ENCODE data around the gene SIMC1.
"Not testable (repeated sequence)": the region's sequence is repeated elsewhere in the genome, so short reads cannot be mapped to it uniquely, and the experiment has no call there.

Gene SIMC1

DNA sequence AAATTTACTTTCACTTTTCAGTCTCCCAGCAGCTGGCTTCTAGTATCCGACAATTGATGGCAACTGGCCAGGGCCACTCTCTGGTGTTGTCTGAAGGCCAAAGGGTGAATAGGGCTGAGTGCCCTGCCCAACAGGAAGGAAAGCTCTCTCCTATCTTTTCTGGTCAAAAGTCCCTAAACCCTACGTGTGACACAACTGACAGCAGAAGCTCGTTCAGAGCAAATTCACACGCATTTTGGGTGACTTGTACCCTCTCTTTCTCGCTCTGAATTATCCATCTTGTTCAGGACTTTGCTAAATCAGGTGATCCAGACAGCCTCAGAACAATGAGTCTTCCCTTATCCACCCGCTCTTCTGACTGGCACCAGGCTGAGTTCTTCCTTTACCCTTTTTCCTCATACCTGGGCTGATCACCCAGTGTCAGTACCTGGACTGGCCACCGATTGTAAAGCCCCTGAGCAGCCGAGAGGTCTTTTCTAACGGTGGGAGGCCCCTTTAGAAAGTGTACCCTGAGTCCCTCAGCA, 21.8 kb upstream of the SIMC1 start:
- DNase-seq = not testable (repeated sequence)

DNA sequence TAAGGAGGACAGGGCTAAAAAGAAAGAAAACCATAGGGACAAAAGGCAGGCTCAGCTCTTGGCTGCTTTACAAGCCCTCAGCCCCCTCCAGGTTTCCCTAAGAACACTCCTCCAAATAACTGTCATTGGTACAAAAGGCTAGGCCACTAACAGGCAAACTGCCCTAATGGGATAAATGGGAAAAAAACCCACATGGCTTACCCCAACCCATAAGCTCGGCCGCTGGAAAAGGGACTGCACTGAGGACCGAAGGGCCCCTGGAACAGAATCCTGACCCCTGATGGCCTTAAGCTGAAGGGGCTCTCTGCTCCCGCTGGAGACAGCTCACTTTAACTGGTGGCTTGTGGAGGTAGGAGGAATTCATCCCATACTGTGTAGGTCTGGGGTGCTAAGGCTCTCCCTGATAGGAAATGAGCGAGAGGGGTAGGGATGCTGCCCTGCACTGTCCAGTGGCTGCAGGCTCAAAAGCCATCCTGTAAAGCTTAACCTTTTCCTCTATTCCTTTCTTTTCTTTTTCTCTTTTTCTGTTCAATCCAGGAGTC, 21.0 kb upstream of the SIMC1 start:
- not testable (repeated sequence) for DNase-seq

DNA sequence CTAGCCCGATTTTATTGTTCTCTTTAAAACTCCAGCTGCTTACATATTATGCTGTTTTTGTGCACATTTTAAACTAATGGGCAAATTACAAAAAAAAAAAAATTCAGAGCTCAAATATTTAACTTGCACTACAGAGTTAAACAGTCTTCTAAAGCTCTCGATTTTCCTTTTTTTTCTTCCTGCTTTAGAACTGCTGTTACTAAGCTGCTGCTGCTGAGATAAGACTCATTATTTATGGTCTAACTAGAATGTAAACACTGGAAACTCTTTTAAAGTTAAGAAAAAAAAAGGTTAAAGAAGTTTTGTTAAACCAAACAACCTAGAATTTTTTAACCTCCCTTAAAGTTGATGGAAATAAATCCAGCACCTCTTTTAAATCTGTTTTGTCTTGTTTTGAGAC, 20.5 kb upstream of the SIMC1 start:
- not testable (repeated sequence) for DNase-seq

- DNase-seq = not testable (repeated sequence)
Measured at GRCh38 chr5:176222006-176222405, 16.2 kb upstream of the SIMC1 start.

DNA sequence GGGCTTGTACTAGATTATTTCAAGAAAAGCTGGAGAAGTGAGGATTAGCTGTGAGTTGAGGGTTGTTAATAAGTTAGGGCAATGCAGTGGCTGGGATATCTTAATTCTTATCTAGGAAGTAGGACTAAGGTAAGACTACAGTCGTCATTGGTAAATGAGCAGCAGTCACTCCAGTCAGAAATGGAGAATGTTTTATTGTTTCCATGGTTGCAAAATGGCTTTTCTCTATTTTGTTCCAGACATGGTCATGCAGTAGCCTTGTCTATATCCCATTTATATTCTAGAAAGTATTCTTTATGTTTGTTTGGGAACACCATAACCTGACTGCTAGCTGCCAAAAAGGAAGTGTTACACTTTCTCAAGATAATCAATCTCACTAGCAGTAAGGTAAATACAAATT, 9.9 kb upstream of the SIMC1 start:
- not testable (repeated sequence) for DNase-seq

GRCh38 chr5:176233253-176233652, 5.0 kb upstream of the SIMC1 start:
- DNase-seq = not testable (repeated sequence)

DNA sequence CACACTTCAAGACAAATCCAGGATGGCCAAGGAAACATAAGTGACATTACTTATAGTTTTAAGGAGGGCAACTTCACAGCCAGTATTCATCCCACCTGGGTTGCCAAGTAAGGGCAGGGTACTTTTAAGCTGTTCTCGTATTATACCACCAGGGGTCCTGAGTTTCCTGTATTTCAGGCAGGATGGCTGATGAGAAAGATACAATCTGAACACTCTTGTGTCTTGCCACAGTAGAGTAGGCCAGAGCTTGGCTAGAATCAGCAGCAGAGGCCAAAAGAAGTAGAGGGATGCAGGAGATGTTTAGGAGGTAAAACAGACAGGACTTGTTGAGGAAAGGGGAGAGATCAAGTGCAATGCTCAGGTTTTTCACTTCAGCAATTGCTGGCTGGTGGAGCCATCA, 3.1 kb upstream of the SIMC1 start:
- peak; percentile 29 to 70 for DNase-seq

DNA sequence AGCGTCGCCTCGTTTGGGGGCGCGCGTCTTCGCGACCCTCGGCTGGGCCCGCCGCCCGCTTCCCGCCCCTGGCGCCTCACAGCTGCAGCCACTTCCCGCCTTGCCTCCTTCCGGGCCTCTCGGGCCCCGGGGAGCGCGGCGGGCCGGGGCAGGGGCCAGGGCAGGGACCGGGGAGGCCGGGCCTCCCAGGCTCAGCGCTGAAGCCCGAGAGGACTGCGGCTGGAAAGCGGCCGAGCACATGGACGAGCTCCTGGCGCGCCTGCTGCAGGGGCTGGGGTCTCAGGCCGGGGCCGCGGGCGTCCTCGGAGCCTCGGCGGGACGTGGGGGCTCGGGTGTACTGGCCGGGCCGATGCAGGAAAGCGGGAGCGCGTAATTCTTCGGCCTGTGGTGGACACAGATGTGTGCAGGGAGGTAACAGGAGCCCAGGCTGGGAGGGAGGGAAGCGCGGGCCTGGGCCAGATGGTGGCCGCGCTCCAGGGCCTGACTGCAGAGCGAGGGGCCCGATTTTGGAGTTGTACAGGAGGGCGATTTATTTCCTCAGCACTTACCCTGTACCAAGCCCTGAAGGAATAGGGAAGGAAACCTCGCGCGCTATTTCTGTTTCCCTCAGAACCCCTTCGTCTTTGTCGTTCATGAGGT, 540 bp downstream of the SIMC1 start:
- DNase-seq = not testable (repeated sequence)

DNA sequence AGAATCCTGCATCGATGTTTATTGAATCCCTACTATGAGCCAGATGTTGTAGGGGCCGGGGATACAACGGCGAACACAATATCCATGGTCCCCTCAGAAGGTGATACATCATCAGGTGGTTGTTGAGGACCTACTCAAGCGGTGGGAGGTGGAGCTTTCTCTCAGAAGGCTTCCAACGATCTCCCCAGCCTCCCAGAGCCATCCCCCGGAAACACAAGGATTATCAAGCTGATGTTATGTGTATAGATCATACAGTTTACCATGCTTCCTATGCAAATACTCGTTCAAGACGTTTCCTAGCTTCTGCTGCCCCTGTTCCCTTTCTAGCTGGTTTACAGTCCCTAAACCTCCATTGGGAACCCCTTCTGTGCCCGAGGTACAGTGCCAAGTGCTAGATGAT, 1.1 kb downstream of the SIMC1 start:
- DNase-seq = not testable (repeated sequence)

DNA sequence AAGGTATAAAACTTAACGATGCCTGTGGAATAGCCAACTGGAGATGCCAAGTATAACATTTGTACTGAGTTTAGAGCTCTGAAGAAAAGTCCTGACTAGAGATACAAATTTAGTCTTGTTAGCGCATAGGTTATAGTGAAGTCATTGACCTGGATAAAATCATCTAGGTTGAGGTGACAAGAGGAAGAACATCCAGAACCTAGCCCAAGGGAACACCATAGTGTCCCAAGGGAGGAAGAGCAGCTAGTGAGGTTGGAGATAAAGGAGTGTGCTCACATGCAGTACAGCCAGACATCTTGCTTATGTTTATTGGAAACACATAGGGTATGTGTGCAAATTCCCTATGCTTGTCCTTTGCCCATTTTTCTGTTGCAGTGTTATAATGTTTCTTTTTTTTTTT, 6.1 kb downstream of the SIMC1 start:
- not testable (repeated sequence) for DNase-seq

- not testable (repeated sequence) for DNase-seq
Measured at GRCh38 chr5:176245074-176245473, 6.8 kb downstream of the SIMC1 start.

DNA sequence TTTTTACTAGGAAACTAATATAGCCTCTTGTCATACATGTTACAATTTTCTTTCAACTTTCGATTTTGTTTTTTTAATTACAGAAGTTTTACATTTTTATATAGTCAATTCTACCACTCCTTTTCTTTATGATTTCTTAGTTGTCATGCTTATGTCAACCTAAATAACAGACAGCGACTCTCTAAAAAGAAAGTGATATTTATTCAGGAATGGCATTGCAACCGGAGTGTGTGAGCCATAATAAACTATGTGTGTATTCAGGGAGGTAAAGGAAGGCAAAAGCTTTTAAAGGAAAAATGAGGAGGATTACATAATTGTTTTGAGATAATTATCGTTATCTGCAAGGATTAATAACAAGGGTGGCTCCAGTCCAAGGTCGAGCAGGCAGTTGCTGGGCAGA, 7.3 kb downstream of the SIMC1 start:
- not testable (repeated sequence) for DNase-seq

- not testable (repeated sequence) for DNase-seq
Measured at GRCh38 chr5:176250691-176251090, 12.5 kb downstream of the SIMC1 start.

- DNase-seq = not testable (repeated sequence)
Measured at GRCh38 chr5:176252171-176252570, 13.9 kb downstream of the SIMC1 start.

DNA sequence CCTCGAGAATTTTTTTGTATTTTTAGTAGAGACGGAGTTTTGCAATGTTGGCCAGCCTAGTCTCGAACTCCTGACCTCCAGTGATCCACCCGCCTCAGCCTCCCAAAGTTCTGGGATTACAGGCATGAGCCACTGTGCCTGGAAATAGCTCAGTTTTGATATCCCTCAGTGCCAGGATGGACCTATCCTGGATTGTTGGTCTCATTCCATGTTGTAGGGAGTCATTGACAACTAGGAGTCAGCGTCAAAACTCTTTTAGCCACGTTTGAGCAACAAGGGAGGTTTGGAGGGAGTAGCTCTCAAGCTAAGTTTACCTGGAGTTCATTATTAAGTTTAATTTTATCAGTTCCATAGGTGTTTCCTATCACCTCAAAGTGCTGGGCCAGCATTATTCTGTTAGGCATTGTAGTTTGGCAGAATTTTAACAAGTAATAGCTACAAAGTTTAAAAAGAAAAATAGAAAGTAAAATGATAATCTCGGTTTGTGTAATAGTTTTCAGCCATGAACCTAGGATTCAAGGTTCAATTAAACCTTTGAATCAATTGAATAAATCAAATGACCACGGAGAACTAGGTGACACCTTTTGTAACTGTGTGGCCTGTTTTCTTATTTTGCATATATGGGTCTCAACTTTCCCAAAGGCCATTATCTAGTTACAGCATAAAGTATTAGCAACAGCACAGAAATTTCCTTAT, 15.3 kb downstream of the SIMC1 start:
- DNase-seq = not testable (repeated sequence)

DNA sequence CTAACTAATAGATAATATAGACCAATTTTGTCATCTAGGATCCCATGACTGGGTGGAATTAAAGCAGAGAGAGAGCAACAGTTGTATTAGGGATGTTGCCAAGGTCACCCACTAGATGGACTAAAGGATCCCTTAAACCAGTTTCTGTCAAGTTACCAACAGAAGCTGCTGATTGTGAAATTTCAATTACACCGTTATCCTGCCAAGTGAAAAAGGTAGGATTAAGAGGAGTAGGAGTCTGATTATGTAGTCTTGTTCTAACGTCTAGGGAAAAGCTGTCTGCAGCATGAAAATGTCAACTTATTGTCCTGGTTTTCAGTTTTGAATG, 15.8 kb downstream of the SIMC1 start:
- not testable (repeated sequence) for DNase-seq

GRCh38 chr5:176257871-176258505, 19.8 kb downstream of the SIMC1 start:
- not testable (repeated sequence) for DNase-seq

- not testable (repeated sequence) for DNase-seq
Measured at GRCh38 chr5:176260682-176261081, 22.5 kb downstream of the SIMC1 start.

GRCh38 chr5:176266448-176266847, 28.2 kb downstream of the SIMC1 start:
- not testable (repeated sequence) for DNase-seq

- DNase-seq = not testable (repeated sequence)
Measured at GRCh38 chr5:176289018-176289417, 50.8 kb downstream of the SIMC1 start.

DNA sequence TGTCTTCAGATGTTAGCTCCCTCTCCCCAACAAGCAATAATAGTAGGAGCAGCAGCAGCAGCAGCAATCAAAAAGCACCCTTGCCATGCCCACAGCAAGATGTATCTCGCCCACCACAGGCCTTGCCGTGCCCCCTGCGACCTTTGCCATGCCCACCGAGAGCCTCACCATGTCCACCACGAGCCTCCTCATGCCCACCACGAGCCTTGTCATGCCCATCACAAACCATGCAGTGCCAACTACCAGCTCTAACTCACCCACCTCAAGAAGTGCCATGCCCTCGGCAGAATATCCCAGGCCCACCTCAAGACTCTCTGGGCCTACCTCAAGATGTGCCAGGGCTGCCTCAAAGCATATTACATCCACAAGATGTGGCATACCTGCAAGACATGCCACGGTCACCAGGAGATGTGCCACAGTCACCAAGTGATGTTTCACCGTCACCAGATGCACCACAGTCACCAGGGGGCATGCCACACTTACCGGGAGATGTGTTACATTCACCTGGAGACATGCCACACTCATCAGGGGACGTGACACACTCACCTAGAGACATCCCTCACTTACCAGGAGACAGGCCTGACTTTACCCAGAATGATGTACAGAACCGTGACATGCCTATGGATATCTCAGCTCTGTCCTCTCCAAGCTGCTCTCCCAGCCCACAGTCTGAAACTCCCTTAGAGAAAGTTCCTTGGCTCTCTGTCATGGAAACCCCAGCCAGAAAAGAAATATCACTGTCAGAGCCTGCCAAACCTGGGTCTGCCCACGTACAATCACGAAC, 52.0 kb downstream of the SIMC1 start:
- DNase-seq = not testable (repeated sequence)

- DNase-seq = not testable (repeated sequence)
Measured at GRCh38 chr5:176305356-176305755, 67.1 kb downstream of the SIMC1 start.

All from NCI-H526 (cell line).